Activated effector memory CD4-positive, alpha-beta T cell treated with Interleukin-2 at 50 U/mL for 16 hours (primary cell): ENCODE measurements around the gene STPG4.
"Not testable (repeated sequence)": the region's sequence is repeated elsewhere in the genome, so short reads cannot be mapped to it uniquely, and the experiment has no call there.

Experiments
- DNase-seq: peaks from one replicate; pipeline ENCODE4 v3.0.0-alpha.2; 2020

The STPG4 gene

DNA sequence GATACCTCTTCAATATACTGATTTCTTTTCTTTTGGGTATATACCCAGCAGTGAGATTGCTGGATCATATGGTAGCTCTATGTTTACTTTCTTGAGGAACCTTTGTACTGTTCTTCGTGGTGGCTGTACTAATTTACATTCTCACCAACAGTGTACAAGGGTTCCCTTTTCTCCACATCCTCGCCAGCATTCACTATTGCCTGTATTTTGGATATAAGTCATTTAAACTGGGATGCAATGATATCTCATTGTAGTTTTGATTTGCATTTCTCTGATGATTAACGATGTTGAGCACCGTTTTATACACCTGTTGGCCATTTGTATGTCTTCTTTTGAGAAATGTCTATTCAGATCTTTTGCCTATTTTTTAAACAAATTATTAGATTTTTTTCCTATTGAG lies 30.4 kb downstream of the STPG4 start:
- not testable (repeated sequence) for DNase-seq

DNA sequence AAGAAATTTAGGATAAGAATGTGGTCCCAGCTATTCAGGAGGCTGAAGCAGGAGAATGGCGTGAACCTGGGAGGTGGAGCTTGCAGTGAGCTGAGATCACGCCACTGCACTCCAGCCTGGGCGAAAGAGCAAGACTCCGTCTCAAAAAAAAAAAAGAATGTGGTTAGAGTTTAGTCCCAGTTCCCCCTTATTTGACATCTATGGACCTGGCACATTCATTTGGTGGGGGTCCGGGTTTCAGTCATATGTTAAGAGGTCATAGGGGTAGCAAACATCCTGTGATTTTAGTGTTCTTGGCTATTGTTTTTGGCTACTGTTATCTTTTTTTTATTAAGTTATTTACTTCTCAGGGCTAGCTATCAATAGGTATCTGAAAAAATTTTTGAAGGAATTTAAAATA lies 34.7 kb downstream of the STPG4 start:
- DNase-seq, result not testable (repeated sequence)

DNA sequence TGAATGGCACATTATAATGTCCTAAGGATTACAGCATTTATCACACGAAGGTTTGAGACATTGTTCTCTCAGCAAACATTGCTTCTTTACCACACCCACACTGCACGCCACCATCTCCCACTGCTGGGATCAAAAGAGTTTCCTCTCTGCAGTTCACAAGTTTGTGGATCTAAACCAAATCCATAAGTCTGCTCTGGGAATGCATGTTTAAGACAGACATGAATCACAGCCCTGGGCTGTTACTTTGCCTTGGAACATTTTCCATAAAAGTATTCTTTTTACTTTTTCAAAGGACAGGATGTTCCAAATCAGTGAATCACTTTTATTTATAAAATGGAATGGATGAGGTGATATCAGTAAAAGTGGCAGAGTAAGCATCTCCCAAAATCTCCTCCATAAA lies 36.1 kb downstream of the STPG4 start:
- no peak for DNase-seq

- no peak for DNase-seq
These were observed 36.5 kb downstream of the STPG4 start for GRCh38 chr2:47118581-47118980.

DNA sequence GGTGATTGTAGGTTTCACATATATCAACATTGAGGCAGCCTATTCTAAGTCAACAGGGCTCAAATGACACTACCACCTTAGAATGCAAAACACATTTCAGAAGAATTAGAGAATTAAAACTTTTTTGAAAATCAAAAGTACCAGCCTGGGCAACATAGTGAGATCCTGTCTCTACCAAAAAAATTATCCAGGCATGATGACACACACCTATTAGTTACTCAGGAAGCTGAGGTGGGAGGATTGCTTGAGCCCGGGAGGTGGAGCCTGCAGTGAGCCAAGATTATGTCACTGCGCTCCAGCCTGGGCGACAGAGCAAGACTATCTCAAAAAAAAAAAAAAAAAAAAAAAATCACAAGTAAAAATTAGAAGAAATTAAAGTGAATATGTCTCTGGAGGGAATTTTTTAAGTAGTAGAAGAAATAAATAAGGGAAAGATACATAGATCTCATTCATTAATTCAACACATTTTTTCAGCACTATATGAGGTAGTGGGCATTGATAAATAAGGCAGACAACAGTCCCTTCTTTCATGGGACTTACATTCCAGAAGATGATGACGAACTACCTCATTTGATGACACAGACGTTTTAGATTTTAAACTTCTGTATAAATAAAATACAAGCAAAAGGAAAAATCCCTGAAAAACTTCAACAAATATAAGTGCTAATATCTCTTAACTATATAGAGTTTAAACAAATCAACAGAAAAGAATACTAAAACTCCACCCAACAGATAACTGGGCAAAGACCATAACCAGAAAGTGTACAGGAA lies 42.3 kb downstream of the STPG4 start:
- no peak for DNase-seq

- DNase-seq, result no peak
These were observed 45.4 kb downstream of the STPG4 start for GRCh38 chr2:47109680-47110079.

DNA sequence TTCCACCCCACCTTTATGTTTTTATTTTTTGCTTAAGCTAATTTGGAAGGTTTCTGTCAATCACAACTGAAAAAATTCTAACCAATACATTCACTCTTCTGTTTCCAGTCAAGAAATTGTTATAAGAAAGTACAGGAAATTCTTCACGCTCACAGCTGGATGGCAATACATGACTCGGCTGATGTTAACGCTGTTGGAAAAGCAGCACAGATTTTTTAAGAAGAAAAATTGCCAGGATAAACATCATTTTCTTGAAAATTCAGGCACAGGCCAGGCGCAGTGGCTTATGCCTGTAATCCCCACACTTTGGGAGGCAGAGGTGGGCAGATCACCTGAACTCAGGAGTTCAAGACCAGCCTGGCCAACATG lies 46.1 kb downstream of the STPG4 start:
- no peak for DNase-seq

DNA sequence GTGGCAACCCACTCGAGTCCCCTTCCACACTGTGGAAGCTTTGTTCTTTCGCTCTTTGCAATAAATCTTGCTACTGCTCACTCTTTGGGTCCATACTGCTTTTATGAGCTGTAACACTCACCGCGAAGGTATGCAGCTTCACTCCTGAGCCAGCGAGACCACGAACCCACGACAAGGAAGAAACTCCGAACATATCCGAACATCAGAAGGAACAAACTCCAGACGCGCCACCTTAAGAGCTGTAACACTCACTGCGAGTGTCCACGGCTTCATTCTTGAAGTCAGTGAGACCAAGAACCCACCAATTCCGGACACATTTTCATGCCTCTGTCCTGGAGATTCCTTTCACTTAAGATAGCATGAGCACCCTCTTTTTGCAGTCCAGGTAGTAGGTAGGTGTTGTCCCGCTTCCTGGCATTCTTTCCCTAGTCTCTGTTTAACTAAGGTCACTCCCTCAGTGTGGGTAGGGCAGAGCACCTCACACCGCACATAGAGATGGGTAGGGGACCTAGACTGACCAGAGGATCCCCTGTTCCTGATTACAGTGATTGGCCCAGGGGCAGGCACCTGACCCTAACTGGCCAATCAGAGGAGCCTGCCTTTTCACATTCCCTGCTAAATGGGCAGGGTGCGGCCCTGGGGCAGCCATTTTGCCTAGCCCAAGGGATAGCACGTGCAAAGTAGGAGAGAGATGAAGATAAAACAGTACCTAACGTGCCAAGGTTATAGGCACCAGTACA lies 46.7 kb downstream of the STPG4 start:
- DNase-seq, result not testable (repeated sequence)

DNA sequence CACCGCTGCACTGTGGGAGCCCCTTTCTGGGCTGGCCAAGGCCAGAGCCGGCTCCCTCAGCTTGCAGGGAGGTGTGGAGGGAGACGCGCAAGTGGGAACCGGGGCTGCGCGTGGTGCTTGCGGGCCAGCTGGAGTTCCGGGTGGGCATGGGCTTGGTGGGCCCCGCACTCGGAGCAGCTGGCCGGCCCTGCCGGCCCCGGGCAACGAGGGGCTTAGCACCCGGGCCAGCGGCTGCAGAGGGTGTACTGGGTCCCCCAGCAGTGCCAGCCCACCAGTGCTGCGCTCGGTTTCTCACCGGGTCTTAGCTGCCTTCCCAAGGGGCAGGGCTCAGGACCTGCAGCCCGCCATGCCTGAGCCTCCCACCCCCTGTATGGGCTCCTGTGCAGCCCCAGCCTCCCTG lies 47.9 kb downstream of the STPG4 start:
- not testable (repeated sequence) for DNase-seq

DNA sequence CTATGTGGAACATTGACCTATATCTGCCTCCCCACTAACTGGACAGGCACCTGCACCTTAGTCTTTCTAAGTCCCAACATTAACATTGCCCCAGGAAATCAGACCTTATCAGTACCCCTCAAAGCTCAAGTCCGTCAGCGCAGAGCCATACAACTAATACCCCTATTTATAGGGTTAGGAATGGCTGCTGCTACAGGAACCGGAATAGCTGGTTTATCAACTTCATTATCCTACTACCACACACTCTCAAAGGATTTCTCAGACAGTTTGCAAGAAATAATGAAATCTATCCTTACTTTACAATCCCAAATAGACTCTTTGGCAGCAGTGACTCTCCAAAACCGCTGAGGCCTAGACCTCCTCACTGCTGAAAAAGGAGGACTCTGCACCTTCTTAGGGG lies 48.9 kb downstream of the STPG4 start:
- DNase-seq, result not testable (repeated sequence)

- DNase-seq, result not testable (repeated sequence)
These were observed 55.4 kb downstream of the STPG4 start for GRCh38 chr2:47099712-47100111.

DNA sequence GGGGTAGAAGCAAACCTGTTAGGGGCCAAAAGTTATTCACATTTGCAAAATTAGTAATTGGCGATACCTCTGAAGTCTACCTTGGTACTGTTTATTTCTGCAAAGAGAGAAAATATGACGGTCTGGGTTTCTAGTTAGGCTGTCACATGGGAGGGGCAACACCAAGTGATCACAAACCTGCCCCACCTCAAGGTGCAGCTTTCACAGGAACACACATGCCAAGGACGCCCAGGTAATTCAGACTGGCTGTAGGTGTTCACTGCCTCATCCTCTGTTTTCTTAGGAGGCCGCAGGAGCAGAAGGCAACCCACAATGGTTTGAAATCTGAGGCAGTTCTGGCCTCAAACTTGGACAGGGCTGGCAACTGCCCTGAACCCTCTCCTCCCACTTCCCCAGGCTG lies 56.2 kb downstream of the STPG4 start:
- DNase-seq, result no peak

- DNase-seq, result no peak
These were observed 57.5 kb downstream of the STPG4 start for GRCh38 chr2:47097563-47097962.

GRCh38 chr2:47096451-47096850 lies 58.7 kb downstream of the STPG4 start:
- DNase-seq, result no peak

- DNase-seq, result no peak
These were observed 59.6 kb downstream of the STPG4 start for GRCh38 chr2:47095349-47096020.

DNA sequence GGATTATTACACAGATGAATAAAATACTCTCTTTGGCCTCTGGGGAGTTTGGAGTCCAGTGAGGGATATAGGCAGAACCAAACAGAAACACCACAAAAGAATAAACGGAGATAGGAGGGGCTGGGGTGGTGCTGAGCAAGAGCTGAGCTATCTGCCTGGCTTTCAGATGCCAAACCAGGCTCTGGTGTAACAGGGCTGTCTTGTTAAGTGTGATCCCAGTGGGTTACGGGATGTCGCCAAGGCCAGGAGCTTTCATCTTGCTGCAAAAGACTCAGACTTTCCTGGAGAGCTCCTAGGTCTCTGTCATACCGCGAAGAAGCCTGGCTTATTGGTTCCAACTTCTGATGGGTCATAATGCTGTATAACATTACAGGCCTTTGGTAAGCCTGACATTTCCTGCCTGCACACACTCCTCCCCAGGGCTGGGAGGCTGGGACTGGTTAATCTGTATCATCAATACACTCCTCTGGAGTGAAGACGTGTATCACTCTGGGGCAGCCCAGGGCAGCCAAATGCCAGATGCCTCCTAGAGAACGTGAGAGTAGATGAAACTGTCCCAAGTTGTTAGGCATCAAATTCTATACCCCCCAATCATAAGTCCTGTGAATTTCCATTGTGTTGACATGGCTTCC lies 60.5 kb downstream of the STPG4 start:
- no peak for DNase-seq

- DNase-seq, result no peak
These were observed 61.5 kb downstream of the STPG4 start for GRCh38 chr2:47093626-47094025.

GRCh38 chr2:47092465-47092864 lies 62.6 kb downstream of the STPG4 start:
- DNase-seq, result no peak

- DNase-seq, result no peak
These were observed 64.0 kb downstream of the STPG4 start for GRCh38 chr2:47091118-47091517.

DNA sequence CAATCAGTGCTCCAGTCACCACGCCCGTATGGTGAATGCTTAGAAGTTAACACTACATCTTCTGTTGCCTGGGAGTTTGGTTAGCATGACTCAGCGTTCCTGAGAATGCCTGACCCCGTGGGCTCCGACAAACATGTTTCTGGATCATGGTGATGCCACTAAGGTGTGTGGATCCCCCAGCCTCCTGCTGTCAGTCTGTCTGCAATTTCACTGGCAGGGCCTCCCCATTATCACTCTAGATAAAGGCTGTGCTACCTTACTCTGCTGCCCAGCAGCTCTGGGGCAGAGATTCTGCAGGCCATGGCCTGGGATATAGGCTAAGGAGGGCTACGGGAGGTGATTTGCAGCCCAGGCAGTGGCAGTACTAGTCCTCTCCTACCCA lies 66.0 kb downstream of the STPG4 start:
- DNase-seq, result no peak

GRCh38 chr2:47088371-47089082 lies 66.6 kb downstream of the STPG4 start:
- no peak for DNase-seq

DNA sequence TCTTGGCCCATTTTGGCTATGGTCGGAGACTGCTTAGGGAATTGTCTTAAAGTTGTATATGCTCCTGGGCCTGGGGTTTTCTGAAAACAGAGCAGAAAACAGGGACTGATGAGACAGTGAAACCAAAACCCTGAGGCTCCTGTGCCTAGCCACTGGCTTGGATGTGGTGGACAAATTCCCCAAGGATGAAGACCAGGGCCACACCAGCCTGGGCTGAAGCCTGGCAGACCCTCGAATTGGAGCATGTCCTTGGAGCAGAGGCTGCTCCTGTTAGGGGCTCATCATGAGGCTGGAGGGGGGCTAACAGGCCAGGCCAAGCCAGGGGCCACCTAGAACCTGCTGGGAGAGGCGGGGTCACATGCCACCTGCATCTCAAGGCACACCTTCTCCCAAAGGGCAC lies 68.1 kb downstream of the STPG4 start:
- DNase-seq, result no peak

GRCh38 chr2:47086571-47086970 lies 68.5 kb downstream of the STPG4 start:
- DNase-seq, result no peak
